HPDE6-E6E7 (cell line): ENCODE measurements around the gene RERE.
"Not testable (repeated sequence)": the region's sequence is repeated elsewhere in the genome, so short reads cannot be mapped to it uniquely, and the experiment has no call there.

Experiments used
- DNase-seq: peaks from one replicate; pipeline ENCODE4 v3.0.0; 2011; ENCODE audit warnings: missing footprints; ENCODE audit errors: extremely low spot score

The RERE gene

DNA sequence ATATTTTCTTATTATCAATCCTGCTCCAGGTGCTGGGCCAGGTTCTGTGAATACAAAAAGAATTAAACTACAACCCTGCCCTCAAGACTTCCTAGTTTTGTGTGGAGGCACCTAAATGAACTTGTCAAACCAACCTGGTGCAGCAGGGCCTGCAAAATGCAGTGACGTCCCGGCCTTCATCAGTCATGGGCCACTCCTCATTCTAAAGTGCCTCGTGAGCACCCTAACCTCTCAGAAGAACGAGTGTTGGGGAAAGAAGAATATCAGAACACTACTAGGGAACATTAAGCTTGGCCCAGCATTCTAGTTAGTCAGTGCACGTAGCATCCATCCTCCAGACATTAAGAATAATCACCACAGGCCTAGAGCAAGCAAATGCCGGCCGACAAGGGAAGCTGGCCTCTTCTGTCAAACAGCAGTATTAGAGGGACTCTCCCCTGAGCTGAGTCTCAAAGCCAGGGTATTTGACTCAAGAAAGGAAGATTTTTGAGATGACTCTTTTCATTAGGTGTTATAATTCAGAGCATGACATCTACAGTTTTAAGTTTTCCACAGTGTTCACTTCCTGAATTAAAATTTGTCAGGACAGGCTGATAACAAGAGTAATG, 361.6 kb downstream of the RERE start:
- no peak for DNase-seq

DNA sequence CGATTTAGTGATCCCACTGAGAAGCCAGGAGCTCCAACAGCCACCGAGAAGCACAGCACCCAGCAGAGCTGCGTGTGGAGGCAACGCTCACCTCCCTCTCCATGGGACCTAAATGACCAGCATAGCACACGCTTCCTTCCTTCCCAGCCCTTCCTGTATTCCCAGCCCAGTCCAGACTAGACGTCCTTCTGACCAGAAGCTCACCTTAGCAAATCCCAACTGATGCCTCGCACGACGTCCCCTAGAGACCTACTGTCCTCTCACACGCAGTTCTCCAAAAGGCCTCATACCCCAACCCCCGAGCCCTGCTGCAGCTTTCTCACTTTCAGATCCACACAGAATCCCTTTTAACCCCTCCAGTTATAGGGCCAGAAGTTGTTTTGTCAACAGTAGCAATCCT, 367.1 kb downstream of the RERE start:
- no peak for DNase-seq

DNA sequence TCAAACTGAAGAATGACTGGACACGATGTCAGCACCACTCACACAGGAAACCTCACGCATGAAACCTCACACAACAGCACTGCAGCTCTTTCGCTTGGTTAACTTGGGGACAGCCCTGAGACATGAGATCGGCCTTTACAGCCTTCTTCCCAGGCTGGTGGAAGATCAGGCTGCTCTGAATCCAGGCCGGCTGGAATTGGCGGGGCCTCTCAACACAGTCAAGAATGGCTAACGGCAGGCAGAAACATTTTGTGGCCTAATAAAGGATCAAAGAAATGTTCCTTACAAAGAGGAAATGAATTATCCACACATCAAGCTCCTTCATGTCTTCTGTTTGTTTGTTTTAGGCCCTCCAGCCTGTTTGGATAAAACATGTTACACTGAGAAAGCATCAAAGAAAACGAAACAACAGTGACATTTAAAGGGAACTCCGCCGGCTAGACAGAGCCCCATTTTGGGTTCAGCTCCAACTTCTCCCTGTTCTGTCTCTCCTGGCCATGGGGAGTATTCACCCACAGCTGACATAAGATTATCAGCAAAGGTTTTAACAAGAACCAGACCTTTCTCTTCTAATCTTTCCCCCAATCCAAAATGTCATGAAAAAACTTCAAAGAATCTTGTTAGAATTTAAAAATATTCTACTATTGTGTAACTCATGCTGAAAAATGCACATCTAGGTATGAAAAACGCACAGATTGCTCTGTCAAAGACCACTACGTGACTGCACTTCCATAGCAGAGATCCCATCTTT, 368.4 kb downstream of the RERE start:
- peak; percentile 58 for DNase-seq

DNA sequence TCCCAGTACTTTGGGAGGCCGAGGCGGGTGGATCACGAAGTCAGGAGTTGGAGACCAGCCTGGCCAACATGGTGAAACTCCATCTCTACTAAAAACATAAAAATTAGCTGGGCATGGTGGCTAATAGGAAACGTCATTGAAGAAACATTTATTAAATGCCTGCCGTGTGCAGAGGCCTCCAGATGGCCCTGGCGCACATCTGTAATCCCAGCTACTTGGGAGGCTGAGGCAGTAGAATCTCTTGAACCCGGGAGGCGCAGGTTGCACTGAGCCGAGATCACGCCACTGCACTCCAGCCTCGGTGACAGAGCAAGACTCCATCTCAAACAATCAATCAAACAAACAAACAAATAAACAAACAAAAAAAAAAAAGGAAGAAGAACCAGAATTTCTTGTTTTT, 368.9 kb downstream of the RERE start:
- not testable (repeated sequence) for DNase-seq

DNA sequence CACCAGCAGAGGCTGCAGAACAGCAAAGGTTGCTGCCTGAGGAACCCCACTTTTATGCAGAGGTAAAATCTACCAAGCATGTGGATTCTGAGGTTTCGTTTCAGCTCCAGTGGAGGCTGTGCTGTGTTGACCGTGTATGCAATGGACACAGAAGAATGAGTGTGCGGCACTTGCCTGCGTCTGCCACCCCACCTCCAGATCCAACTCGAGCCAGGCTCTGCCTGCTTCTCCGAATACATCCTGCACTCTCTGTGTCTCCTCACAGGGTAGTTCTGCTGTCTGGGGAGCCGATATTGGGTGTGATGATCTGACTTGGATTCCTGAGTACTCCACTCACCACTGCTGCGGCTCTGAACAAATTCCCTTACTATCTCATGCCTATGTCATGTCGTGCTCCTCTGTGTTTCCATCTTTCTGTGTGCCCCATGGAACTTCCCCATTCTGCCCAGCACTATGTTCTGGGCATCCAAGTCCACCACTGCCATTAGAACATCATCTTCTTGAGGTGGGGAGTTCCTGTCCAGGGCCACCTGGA, 369.8 kb downstream of the RERE start:
- DNase-seq, result no peak

DNA sequence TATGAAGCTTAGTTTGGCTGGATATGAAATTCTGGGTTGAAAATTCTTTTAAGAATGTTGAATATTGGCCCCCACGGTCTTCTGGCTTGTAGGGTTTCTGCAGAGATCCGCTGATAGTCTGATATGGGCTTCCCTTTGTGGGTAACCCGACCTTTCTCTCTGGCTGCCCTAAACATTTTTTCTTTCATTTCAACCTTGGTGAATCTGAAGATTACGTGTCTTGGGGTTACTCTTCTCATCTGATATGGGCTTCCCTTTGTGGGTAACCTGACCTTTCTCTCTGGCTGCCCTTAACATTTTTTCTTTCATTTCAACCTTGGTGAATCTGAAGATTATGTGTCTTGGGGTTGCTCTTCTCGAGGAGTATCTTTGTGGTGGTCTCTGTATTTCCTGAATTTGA, 371.3 kb downstream of the RERE start:
- not testable (repeated sequence) for DNase-seq

DNA sequence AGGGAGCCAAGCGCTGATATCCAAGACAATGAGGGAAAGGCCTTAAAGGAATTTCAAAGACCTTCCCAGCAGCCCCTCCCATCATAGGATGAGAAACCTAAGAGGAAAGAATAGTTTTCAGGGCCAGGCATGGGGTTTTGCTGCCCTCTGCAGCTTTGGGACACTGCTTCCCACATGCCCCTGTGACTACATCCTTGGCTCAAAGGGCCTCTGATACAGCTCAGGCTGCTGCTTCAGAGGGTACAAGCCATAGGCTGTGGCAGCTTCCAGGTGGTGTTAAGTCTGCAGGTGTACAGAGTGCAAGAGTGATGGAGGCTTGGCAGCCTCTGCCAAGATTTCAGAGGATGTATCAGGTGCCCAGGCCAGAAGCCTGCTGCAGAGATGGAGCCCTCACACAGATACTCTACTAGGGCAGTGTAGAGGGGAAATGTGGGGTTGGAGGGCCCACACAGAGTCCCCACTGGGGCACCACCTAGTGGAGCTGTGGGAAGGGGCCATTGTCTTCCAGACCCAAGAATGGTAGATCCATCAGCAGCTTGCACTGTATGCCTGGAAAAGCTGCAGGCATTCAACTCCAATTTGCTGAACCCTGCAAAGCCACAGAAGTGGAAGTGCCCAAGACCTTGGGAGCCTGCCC, 373.8 kb downstream of the RERE start:
- no peak for DNase-seq

DNA sequence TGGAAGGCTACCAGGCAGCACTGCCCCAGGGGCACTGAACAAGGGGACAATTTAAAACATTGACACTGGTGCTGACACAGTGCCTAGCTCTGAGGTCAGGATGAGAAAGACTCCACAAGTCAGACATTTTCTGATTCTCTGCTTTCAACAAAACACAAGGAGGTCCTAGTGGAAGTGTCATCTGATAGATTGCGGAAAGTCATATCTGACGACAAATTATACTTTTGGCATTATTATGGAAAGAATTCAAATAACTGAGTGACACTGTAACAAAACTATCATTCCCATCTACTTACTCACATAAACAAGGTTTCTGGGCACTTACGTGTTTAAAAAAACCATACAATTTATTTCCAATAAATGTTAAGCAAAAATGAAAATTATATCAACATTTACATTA, 376.0 kb downstream of the RERE start:
- no peak for DNase-seq

DNA sequence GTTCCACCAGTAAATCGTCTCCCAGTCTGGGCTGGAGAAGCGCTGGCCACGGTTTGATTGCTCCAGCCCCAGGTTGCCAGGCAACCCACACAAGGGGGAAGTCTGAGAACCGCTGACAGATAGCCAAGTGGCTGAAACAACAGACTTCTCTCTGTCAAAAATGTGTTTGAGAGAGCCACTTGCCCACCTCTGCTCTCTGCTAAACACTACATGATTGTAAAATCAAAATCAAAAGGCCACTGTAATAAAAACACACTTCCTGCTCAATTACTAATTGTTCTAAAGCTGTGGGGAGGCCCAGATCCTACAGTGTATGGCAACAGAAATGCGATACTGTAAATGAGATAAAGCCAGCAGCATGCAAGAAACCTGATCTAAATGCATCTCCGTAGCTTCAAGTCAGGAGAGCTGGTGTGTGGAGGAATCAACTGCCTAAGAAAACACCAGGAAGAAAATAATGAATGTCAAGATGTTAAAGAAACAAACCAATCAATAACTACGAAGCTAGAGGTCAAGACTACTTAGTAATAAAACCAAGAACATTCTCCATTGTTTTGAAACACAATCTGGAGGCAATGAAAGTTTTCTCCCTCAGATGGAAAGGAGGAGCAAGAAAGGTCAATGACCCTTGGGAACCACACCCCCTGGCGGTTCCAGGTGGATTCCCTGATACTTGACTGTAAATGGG, 378.3 kb downstream of the RERE start:
- DNase-seq, result no peak

DNA sequence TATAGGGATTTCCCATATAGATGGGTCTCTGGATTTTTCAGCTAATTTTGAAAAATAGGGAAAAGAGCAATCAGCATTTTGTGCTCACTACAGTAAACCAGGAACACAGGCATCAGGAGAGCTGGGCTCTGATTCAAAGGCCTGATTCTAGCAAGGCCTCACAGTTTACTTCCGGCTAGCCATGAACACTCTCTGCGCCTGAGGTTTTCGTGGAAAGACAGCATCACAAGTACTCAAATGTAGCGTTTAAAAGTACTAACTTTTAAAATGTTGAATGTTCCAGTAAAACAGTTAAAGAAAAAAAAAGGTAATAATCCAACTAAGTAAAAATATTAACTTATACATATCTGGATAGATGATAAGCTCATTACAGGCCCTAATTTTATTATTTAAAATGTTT, 379.0 kb downstream of the RERE start:
- DNase-seq, result no peak

DNA sequence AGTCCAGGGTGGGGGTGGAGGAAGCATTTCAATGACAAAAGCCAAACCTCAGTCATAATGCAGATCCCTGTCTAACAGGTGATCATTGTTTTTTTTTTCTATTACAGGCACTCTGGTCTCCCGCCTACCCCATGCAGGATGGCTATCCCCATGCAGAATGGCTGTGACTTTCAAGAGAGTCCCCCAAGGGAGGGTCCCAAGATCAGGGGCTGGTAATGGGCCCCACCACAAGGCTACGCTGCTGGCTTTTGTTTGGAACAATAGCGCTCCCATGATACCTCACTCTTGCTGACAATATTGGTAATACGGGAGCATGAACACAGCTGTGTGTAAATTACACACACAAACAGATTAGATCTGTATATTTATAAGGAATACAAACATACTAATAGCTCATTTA, 380.1 kb downstream of the RERE start:
- no peak for DNase-seq

DNA sequence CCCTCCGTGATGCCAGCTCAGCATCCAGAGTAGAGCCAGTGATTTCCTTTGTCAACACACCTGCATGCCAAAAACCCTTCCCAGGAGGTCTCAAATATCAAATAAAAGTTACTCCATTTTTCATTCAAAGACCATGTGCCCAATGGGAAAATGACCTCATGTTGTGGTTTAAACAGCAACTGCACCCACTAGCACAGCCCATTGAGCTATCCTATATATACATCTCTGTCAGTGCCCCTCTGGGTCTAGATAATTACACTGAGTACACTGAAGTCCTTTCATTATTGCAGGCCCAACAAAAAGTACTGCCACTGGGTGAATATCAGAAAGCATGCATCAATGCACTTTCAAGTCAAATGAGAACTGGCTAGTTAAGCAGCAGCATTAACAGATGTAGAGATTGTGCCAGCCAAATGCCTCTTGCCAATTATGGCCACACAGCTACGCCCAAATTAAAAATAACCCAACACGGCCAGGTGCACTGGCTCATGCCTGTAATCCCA, 381.8 kb downstream of the RERE start:
- no peak for DNase-seq

DNA sequence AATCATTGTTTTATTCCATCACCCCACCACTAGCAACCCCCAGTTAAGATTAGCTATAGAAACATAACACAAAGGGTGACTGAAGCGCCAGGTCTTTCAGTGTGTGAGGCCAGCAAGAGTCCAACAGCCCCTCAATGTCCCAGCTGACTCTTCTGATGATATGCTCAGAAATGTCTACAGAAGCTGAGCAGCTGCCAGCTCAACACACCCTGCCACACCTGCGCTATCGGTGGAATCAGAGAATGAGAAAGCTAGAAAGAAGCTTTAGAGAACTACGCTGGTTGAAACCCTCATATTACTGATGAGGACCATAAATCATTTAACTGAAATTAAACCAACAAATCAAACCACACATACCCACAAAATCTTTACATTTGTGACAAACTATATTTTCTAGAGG, 383.3 kb downstream of the RERE start:
- DNase-seq, result no peak

DNA sequence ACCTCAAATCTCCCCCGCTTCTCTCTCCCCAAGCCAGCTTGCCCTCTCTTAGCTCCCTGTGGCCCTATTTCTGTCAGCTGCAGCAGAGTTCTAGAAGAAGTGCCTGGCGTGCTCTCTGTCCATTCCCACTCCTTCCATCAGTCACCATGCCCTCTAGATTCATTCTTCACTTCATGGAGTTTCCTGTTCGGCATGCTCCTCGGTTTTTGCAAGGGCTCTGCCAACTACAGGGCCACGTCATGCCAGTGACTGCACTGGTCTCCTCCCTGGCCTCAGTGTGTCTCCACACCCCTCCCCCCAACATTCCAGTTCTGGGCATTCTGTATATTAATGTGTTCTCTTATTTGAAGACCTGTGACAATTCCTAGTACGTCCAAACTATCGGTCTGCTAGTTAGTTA, 385.7 kb downstream of the RERE start:
- DNase-seq, result no peak

DNA sequence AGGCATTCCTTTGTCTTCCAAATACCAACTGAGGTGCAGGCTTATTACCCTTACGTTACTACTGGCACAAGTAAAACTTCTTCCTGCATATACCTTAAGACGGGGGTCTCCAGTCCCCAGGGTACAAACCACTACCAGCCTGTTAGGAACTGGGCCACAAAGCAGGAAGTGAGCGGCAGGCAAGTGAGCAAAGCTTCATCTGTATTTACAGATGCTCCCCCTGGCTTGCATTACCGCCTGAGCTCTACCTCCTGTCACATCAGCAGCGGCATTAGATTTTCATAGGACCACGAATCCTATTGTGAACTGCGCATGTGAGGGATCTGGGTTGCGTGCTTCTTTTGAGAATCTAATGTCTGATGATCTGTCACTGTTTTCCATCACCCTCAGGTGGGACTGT, 386.4 kb downstream of the RERE start:
- no peak for DNase-seq

DNA sequence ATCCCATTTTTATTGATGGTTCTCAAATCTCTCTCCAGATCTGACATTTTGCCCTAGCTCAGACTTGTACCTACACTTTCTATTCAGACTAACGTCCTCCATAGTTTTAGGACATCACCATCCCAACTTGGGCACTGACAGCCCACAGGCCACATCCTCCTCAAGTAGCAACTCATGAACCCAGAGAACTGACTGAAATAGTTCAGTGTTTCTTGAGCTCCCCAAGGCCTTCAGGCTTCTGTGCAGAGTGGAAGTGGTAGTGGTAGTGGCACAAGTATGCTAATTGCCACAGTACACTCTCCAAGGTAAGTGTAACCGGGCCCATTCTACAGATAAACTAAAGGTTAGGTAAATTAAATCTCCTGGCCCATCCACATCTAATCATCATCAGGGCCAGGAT, 387.0 kb downstream of the RERE start:
- DNase-seq, result no peak

DNA sequence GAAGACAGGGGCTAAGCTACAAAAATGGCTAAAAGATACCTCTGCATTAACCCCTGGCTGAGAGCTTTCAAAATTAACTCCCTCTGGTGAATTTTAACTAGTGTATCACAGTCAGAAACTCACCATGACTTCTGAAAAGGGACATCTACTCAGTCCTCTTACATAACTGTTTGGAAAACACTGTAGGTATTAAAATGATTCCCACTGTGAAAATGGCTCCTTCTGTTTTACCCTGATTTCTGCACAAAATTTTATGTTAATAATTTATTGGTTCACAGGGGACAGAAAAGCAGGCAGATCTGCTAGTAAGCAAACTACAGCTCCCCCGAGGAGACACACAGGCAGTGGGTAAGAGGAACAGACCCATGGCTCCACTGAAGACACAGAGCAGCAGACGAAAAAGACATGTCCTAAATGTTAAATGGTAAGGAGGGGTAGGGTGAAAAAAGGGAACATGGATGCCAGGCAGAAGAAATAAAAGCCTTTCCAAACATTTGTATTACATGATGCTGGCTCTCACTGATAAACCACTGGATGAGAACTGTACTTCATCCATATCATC, 387.8 kb downstream of the RERE start:
- no peak for DNase-seq

DNA sequence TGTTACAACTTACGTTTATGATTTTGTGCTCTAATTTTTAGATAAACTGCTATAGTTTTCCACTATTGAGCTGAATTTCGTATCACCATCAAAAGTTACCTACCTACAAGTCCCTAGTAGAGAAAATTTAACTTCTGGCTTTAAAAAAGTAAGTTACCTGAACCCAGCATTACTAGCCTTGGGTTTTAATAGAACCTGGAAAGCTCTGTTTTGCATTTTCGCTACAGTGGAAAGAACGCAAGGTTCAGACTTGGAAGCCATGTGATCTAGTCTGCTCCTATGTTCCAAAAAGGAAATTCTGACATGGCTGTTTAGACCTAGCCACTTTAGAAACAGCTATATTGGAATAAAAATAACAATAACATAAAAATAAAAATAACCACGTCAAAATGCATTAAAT, 389.0 kb downstream of the RERE start:
- DNase-seq, result no peak

DNA sequence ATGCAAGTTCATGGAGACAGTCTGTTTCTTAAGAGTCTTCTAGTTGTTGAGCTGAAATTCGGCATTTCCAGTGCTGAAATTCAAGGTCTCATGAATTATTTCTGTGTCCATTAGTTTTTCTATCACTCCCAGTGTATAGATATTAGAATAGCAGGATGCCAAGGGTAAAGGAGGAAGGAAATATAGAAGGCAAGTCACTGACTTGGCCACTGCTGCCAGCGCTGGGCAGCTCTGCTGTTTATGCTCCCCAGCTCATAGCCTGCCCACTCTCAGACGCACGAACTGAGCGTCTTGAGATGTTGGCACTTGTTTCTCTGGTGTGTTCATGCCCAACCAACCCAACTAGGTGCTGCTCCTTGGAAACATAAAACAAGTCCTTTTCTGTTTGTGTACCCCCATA, 389.5 kb downstream of the RERE start:
- no peak for DNase-seq

DNA sequence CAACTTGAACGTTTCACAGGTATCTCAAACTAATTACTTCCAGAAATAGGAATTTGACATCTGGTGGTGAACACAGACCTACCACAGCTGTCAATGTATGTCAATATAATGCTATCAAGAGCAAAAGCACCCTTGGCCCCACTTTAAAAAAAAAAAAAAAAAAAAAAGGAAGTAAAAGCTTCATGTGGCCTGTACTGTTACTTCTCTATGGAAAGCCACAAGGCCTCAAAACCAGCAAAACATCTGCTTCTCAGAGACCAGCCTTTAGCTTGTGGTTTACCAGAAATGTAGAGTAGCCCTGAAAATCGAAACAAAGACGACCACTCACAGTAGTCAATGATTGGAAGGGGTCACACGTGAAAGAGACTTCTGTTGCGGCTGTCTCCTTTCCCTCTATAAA, 389.9 kb downstream of the RERE start:
- DNase-seq, result no peak

DNA sequence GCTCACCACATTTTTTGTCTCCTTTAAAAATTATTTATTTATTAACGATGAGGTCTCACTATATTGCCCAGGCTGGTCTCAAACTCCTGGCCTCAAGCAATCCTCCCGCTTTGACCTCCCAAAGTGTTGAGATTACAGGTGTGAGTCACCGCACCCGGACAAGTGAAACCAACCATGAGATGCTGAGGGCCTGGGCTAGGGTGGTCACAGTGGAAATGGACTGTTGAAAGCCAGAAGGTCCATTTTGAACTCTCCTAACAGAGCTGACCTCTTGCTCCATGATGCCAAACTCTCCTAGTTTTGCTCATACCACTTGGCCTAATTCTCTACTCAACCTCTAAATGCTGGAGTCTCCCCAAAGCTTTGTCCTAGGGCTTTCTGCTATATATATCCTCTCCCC, 390.4 kb downstream of the RERE start:
- DNase-seq, result no peak

DNA sequence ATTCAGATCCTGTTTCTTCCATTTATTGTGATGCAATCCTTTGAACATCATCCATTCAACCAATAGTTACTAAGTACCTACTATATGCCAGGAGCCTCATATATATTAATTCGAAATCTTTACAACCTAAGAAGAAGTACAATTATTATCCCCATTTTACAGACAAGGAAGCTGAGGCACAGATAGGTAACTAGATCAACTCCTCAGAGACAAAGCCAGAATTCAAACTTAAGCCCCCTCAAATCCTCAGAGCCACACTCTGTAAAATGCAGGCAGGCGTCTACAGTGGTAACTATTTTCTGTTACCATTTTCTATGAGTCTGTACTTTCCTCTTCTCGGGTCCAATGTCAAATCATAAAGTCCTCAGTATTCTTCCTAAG, 391.7 kb downstream of the RERE start:
- DNase-seq, result no peak
